KMS-11 (cell line): ENCODE data around the gene GRID1.

ENCODE experiments used
- H2AFZ ChIP-seq: fragments of 200-600 bp; sonication (generic); 2 replicates; pipeline ENCODE4 v1.6.1; 2016; ENCODE audit warnings: antibody characterized with exemption, mixed run types, low read depth
- H3K27ac ChIP-seq: fragments of 200-600 bp; sonication (generic); 2 replicates; pipeline ENCODE4 v1.6.1; 2016; ENCODE audit warnings: mild to moderate bottlenecking, mixed run types
- H3K27me3 ChIP-seq: fragments of 200-600 bp; sonication (generic); 2 replicates; pipeline ENCODE4 v1.6.1; 2017; ENCODE audit warnings: mild to moderate bottlenecking, low read depth, mixed run types, moderate library complexity; ENCODE audit not compliant: insufficient read depth
- H3K36me3 ChIP-seq: fragments of 200-600 bp; sonication (generic); 2 replicates; pipeline ENCODE4 v1.6.1; 2017; ENCODE audit warnings: mild to moderate bottlenecking, mixed run types; ENCODE audit not compliant: insufficient read depth
- H3K4me1 ChIP-seq: fragments of 200-600 bp; sonication (generic); 2 replicates; pipeline ENCODE4 v1.6.1; 2016; ENCODE audit warnings: mild to moderate bottlenecking, low read depth, mixed run types; ENCODE audit not compliant: poor library complexity, severe bottlenecking
- H3K4me2 ChIP-seq: fragments of 200-600 bp; sonication (generic); 2 replicates; pipeline ENCODE4 v1.7.0; 2016; ENCODE audit warnings: mild to moderate bottlenecking, mixed run types
- H3K4me3 ChIP-seq: fragments of 200-600 bp; sonication (generic); IDR thresholded peaks from 2 replicates; pipeline ENCODE4 v1.6.1; 2017; ENCODE audit warnings: low read depth, low read length, mixed read lengths; ENCODE audit not compliant: insufficient read depth
- H3K79me2 ChIP-seq: fragments of 200-600 bp; sonication (generic); 2 replicates; pipeline ENCODE4 v1.6.1; 2016; ENCODE audit warnings: low read depth, mixed run types; ENCODE audit not compliant: insufficient read depth
- H3K9ac ChIP-seq: fragments of 200-600 bp; sonication (generic); 2 replicates; pipeline ENCODE4 v1.6.1; 2016; ENCODE audit warnings: mild to moderate bottlenecking, mixed run types
- H4K20me1 ChIP-seq: fragments of 200-600 bp; sonication (generic); 2 replicates; pipeline ENCODE4 v1.6.1; 2016; ENCODE audit warnings: mild to moderate bottlenecking, mixed run types; ENCODE audit not compliant: insufficient read depth
- TF ChIP-seq, protein P1 (sequence below): fragments of 200-600 bp; sonication (generic); conservative IDR thresholded peaks from 2 replicates; pipeline ENCODE4 v1.6.1; 2017; ENCODE audit warnings: low read depth, mild to moderate bottlenecking, antibody characterized with exemption, low read length, moderate library complexity, mixed read lengths

GRID1 gene

DNA sequence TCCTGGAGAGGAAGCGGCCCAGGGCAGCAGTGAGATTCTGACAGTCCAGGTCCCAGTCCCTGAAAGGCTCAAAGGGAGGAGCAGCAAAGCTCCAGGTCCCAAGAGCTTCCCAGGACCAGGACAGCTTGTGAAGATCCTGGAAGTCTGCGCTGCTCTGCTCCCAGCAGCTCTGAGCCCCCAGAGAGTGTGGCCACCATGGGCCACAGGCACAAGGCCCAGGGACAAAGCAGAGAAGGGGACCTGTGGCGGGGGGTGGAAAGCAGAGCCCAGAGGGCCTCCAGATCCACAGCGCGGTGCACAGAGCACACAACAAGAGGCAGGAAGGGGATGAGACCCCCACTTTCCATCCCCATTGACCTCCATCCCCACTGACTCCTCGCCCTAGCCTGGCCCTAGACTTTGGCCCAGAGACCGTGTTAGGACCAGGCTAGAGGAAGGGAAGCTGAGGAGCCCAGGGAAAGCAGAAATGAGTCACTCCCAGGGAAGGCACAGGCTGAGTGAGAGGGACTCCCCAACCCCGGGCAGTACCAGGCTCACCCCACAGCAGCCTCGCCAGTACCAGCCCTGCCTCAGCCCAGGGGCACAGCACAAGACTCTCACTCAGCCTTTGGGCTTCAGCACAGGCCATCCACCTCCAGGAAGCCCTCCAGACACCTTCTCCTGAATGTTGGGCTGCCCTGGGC is 75.5 kb downstream of the GRID1 start:
- TF ChIP-seq, protein P1, sequence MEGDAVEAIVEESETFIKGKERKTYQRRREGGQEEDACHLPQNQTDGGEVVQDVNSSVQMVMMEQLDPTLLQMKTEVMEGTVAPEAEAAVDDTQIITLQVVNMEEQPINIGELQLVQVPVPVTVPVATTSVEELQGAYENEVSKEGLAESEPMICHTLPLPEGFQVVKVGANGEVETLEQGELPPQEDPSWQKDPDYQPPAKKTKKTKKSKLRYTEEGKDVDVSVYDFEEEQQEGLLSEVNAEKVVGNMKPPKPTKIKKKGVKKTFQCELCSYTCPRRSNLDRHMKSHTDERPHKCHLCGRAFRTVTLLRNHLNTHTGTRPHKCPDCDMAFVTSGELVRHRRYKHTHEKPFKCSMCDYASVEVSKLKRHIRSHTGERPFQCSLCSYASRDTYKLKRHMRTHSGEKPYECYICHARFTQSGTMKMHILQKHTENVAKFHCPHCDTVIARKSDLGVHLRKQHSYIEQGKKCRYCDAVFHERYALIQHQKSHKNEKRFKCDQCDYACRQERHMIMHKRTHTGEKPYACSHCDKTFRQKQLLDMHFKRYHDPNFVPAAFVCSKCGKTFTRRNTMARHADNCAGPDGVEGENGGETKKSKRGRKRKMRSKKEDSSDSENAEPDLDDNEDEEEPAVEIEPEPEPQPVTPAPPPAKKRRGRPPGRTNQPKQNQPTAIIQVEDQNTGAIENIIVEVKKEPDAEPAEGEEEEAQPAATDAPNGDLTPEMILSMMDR, result no peak

DNA sequence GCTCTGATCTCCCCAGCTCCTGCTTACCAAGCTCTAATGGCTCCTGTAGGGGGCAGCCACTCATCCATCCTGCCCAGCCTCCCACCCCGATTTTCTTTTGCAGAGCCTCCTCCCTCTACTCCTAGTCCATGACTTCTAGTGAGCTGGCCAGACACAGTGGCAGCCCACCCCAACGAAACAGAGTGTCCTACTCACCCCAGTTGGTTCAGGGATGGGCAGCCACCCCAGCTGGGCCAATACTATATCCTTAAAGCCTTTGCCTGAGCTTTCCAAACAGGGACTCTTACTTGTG is 77.1 kb downstream of the GRID1 start:
- no peaks in the 10 kb centered on the region for H4K20me1 ChIP-seq

More for the DNA sequence above, 75.5 kb downstream of the GRID1 start:
- no peak overlapping the region for H3K27ac ChIP-seq
- no peaks in the 10 kb centered on the region for H3K79me2 ChIP-seq
- H4K20me1 ChIP-seq, result no peaks in the 10 kb centered on the region
- no peak overlapping the region for H3K4me2 ChIP-seq
- H3K4me3 ChIP-seq, result no peak overlapping the region
- H3K9ac ChIP-seq, result no peak overlapping the region
- no peak overlapping the region for H2AFZ ChIP-seq
- H3K27me3 ChIP-seq, result no peaks in the 10 kb centered on the region
- no peaks in the 10 kb centered on the region for H3K36me3 ChIP-seq
- H3K4me1 ChIP-seq, result no peaks in the 10 kb centered on the region

DNA sequence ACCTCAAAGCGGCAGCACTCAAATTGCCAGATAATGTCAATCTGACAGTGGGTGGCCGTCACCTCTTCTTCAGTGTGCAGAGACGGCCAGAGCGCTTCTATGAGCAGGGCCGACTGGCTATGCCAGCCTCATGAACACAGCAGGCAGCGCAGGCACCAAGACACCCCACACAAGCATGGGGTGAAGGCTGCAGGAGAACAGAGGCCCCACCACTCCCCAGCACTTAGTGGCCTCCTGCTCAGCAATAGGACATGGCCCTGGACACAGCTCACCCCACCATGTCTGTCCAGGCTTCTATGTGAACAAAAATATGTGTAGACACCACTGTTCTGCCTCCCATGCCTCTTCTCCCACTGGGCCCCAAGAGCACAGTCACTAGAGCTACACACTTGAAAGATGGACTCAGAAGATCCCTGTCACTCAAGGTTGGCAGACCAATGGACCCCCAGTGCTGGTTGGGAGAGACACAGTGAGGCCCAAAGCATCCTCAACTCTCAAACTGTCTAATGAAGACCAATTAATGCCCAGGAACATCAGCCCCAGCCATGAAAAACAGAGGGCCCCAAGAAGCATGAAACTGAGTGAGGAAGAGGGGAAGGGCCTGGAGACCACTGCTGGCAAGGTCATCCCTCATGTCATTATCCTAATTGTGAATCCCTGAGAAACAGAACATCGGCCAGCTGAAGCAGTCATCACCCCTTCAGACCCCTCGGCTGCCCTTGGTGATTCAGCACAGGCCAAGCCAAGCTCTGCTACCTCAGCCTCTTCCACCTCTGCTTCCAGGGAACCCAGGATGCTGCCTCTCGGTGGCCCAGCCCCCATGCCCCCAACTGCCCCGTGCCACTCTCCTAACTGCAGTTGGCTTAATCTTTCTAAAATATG is 77.7 kb downstream of the GRID1 start:
- Histone ChIP-seq H3K9ac (no peak overlapping the region), H3K4me1 (no peaks in the 10 kb centered on the region), H3K36me3 (no peaks in the 10 kb centered on the region), H3K27ac (no peak overlapping the region), H3K4me3 (no peak overlapping the region), H3K79me2 (no peaks in the 10 kb centered on the region), H4K20me1 (no peaks in the 10 kb centered on the region), H2AFZ (no peak overlapping the region), H3K4me2 (no peak overlapping the region), H3K27me3 (no peaks in the 10 kb centered on the region)
- TF ChIP-seq, protein P1, result no peak

More for the DNA sequence above, 77.1 kb downstream of the GRID1 start:
- Histone ChIP-seq H2AFZ (no peak overlapping the region), H3K27ac (no peak overlapping the region), H3K4me2 (no peak overlapping the region), H3K36me3 (no peaks in the 10 kb centered on the region), H3K4me1 (no peaks in the 10 kb centered on the region), H3K9ac (no peak overlapping the region), H3K4me3 (no peak overlapping the region), H3K79me2 (no peaks in the 10 kb centered on the region), H3K27me3 (no peaks in the 10 kb centered on the region)
- TF ChIP-seq, protein P1, result no peak

DNA sequence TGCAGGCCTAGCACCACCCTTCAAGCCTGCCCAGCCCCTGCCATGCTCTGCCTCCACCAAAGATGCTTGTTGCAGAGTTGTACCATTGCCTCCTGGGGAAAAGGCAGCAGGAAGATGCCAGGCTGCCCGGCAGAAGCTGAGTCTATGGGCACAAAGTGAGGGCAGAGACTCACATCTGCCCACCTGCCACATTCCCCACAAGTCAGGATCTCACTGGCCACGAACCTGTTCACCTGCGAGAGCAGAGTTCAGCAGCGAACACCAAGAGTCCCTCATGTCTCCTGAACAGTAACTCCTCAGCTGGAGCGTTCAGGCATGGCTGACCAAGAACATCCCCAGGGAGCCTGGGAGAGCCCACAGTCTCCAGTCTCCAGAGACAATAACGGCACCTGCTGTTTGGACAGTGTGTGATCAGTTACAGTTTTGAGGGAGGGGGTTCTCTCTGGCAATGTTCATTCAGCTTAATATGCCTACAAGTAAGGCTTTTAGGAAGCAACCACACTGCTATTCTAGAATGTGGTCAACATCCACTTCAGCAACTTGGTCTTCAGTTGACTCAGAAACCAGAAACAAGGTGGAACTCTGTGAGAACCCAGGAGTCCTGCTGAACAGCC is 78.5 kb downstream of the GRID1 start:
- Histone ChIP-seq H3K4me3 (no peak overlapping the region), H3K4me2 (no peak overlapping the region), H3K9ac (no peak overlapping the region), H3K27ac (no peak overlapping the region), H3K4me1 (no peaks in the 10 kb centered on the region), H4K20me1 (no peaks in the 10 kb centered on the region), H3K27me3 (no peaks in the 10 kb centered on the region), H2AFZ (no peak overlapping the region), H3K36me3 (no peaks in the 10 kb centered on the region), H3K79me2 (no peaks in the 10 kb centered on the region)
- TF ChIP-seq, protein P1, result no peak
